GM18498 (cell line): ENCODE results near the gene NLRP1.
"Not testable (repeated sequence)": the region's sequence is repeated elsewhere in the genome, so short reads cannot be mapped to it uniquely, and the experiment has no call there.

Experiments used
- ATAC-seq: cut with Tn5 transposase; IDR thresholded peaks from one replicate; pipeline ENCODE4 v1.9.1; 2021; ENCODE audit warnings: mild to moderate bottlenecking, moderate library complexity; ENCODE audit not compliant: unreplicated experiment

Gene NLRP1

DNA sequence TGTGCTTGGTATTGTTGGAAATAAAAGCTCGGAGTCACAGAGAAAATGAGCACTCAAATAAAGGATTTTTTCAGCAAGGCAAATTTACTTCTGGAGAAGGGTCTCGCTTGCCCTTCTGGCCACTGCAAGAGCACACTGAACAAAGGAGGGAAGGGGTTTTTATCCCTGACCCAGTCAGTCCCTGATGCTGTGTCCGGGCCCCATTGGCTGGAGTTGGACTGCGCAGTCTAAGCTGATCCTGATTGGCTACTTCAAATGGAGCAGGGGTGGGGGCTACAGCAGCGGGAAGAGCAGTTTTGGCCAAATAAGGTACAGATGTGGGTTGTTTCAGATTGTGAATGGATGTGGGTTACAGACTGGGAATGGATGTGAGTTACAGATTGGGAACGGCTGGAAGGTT, 4.3 kb upstream of the NLRP1 start:
- ATAC-seq: no peak

DNA sequence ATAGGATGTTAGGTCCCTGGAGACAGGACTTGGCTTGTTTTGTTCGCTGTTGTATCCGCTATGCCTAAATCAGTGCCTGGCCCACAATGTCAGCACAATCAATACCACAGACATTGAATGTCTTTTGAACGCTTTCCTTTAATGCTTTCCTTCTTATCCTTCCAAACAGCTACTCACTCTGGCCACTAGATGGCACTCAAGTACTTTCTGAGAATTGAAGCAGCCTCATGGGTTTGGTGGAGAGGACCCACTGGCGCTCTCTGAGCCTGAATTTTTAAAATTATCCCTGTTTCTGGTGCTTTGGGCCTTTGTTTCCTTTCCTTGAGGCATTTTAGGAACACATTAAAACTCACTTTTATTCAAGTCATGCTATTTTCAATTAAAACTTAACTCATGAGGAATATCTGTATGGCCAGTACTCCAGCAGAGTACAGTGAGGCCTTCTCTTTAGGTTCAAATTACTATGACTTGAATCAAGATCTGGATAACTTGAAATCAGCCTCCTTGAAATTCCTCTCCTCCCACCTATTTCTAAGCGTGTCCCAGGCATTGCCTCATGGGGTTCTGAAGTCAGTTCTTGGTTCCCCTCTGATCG, 3.2 kb upstream of the NLRP1 start:
- no peak for ATAC-seq

DNA sequence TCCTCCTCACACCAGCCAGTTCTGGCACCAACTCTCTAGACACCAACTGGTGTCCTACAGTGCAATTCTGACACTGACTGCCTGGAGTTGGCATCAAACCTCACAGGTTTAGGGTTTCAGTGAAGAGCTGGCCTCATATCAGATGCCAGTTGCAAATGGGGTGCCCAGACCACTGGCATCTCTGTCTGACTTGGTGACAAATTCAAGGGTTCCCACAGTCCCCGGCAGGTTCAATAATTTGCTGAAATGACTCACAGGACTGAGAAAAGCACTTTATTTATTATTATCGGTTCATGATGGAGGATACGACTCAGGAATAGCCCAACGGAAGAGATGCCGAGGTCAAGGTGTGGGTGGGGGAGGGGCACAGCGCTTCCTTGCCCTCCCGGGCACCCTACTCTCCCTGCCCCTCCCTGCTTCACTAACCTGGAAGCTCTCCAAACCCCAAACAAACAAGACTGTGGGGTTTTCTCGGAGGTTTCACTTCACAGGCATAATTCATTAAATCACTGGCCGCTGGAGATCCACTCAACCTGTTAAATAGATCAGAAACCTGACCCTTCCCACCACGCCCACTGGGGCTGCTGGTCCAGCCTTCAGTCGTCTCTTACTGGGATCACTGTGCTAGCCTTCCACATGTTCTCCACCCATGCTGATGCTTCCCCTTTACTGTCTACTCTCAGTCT, 1.7 kb upstream of the NLRP1 start:
- no peak for ATAC-seq

DNA sequence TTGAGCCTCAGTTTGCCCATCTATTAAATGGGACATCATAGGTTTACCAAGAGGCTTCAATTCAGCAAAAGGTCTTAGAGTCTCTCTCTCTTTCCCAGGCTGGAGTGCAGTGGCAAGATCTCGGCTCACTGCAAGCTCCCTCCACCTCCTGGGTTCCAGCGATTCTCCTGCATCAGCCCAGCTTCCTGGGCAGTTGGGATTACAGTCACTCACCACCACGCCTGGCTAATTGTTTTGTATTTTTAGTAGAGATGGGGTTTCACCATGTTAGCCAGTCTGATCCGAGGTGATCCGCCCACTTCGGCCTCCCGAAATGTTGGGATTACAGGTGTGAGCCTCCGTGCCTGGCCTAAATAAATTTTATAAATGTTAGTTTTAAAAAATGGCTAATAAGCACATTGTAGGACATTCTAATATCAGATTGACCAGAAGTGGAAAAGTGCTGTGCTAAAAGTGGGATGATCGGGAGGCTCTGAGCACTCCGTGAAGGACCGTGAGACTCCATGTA, 1.0 kb upstream of the NLRP1 start:
- no peak for ATAC-seq

DNA sequence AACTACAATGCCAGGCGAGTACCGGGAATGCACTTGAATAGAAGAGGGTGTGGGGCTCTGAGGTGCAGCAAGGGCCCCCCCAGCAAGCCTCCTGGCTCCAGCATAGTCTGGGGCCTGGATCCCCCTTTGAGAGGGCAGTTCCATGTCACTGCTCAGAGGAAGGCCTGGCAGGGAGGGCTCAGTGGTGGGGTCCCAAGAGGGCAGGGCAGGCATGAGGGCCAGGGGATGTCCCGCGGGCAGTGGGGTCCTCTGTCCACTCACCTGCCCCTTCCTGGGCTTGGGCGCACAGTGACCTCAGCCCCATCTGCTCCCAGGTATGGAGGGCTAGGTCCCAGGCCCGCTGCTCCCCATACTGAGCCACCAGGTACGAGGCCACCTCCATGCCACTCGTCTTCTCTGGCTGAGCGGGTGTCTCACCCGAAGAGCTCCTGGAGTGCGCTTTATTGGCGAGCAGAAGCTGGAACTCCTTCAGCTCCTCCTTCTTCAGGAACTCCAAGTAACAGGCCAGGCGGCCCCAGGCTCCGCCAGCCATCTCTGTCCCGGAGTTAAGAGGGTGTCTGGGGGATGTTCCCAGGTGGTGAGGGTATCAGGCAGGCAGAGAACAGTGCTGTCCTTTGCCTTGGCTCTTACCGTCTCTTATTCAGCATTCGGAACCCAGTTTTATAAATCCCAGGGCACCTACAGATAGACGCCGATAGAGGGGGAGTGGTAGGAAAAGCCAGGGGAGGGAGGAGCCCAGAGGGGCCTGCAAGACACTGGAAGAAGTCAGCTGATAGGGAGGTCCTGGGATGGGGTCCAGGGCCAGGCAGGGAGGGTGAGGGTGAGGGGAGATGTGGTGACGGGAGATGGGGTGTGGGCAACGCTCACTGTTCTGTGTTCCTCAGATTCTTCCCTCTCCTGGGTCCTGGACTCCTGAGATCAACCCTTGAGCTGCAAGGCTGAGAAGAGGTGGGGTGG, 605 bp downstream of the NLRP1 start:
- no peak for ATAC-seq

DNA sequence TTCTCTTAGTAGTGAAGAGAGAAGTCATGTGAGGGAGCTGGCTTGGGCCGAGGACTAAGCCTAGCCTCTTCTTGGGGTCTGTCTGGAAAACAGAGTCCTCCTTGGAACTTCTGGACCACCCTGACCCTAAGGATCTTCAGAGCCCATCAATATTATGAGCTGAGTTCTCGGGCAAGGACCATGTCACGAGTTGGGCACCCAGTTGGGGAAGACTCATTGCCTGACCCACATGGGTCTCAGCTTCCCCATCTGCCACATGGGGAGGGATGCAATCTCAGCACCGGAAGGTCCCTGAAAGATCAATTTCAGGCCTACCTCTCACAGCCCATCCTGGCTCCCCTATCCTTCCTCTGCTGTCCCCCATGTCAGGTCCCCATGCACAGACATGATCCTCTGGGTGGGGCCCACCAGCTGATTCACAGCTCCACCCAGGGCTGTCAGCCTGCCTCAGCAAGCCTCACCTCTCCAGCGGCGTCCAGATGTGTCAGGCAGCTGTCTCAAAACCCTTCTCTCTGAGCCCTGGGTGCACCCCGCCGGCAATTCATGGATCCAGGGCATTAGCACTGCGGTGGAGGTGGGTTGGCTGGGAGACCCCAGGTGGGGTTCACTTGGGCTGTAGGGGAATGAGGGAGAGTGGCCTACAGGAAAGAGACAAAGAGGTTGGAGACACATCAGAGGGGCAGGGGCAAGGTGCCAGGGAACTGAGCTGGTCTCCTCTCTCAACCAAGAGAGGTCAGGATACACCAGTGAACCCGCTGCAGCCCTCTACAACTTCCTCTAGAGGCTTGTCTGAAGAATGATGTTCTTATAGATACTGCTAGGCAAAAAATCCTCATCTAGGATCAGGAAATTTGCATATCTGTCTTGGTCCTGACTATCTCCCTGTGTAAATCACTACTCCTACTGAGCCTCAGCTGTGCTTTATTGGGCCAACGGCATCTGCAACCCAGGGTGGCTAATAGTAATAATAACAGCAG, 1.8 kb downstream of the NLRP1 start:
- no peak for ATAC-seq

DNA sequence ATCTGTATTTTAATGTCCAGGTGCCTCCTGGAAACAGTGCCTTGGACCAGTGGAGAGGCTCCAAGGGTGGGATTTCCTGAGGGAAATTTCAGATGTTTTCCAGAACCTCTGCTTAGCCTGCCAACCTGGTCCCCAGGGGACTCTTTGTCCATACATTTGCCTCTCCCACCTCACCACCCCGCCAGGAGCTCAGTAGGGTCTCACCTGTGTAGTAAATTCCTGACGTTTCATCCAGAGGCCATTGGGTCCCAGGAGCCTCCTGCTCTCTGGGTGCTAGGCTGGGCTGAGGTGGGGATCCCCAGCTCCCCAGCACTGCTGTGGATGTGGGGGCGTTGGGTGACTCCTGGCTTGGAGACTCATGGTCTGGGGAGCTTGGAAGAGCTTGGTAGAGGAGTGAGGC, 2.7 kb downstream of the NLRP1 start:
- ATAC-seq: no peak

DNA sequence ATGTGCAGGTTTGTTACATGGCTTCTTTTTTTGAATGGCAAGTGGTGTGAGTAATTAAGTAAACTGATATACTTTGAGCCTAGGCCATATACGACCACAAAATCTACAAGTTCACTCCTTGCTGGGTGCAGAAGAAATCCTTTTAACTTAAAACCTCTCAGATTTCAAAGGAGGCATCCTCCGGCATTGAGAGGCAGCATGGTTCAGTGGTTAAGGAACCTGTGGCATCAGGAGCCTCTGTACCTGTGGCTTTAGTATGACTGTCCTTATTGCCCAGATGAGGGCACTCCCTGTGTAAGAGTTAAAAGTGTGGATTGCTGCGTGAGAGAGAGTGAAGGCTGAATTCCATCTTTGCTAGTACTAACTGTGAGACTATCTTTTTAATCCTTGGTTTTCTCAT, 3.3 kb downstream of the NLRP1 start:
- ATAC-seq: no peak

DNA sequence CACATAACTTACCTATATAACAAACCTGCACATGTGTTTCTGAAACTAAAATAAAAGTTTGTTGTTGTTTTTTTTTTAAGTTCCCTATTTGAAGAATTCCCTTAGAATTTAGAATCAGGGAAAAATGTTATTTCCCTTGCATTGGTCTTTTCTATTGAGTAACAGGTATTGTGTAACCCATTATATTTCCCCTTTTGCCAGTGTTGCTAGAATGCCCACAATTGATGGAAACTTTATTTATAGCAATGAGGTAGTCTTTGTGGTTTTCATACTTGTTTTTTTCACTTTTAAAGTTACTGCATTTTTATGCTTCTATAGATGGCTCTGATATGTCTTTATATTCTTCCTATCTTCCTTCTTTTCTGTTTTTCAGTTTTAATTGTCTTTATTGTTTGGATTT, 3.9 kb downstream of the NLRP1 start:
- ATAC-seq: no peak

DNA sequence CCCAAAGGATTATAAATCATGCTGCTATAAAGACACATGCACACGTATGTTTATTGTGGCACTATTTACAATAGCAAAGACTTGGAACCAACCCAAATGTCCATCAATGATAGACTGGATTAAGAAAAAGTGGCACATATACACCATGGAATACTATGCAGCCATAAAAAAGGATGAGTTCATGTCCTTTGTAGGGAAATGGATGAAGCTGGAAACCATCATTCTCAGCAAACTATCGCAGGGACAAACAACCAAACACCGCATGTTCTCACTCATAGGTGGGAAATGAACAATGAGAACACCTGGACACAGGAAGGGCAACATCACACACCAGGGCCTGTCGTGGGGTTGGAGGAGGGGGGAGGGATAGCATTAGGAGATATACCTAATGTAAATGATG, 5.5 kb downstream of the NLRP1 start:
- ATAC-seq: not testable (repeated sequence)

DNA sequence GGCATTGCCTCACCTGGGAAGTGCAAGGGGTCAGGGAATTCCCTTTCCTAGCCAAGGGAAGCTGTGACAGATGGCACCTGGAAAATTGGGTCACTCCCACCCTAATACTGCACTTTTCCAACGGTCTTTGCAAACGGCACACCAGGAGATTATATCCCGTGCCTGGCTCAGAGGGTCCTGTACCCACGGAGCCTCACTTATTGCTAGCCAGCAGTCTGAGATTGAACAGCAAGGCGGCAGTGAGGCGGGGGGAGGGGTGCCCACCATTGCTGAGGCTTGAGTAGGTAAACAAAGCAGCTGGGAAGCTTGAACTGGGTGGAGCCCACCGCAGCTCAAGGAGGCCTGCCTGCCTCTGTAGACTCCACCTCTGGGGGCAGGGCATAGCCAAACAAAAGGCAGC, 11.3 kb downstream of the NLRP1 start:
- ATAC-seq: not testable (repeated sequence)

DNA sequence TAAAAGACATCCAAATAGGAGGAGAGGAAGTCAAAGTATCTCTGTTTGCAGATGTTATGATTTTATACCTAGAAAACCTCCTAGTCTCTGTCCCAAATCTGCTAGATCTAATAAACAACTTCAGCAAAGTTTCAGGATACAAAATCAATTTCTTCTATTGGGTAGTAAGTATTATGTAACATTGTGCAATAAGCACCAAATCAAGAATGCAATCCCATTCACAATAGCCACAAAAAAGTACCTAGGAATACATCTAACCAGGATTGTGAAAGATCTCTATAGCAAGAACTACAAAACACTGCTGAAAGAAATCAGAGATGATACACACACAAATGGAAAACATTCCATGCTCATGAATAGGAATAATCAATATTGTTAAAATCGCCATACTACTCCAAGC, 13.0 kb downstream of the NLRP1 start:
- ATAC-seq: no peak

DNA sequence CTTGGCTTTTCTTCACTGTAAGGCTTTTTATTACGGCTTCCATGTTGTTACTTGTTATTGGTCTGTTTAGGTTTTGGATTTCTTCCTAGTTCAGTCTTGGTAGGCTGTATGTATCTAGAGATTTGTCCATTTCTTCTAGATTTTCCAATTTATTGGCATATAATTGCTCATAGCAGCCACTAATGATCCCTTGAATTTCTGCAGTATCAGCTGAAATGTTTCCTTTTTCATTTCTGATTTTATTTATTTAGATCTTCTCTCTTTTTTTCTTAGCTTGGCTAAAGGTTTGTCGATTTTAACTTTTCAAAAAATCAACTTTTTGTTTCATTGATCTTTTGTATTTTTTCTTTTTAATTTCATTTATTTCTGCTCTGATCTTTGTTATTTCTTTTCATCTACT, 18.5 kb downstream of the NLRP1 start:
- no peak for ATAC-seq

DNA sequence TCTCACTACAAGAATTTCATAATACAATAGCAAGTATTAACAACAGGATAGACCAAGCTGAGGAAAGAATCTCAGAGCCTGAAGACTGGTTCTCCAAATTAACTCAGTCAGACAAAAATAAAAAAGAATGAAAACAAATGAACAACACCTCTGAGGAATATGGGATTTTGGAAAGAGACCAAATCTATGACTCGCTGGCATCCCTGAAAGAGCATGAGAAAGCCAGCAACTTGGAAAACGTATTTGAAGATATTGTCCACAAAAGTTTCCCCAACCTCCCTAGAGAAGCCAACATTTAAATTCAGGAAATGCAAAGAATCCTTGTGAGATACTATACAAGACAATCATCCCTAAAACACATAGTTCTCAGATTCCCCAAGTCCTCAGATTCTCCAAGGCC, 20.9 kb downstream of the NLRP1 start:
- ATAC-seq: no peak

DNA sequence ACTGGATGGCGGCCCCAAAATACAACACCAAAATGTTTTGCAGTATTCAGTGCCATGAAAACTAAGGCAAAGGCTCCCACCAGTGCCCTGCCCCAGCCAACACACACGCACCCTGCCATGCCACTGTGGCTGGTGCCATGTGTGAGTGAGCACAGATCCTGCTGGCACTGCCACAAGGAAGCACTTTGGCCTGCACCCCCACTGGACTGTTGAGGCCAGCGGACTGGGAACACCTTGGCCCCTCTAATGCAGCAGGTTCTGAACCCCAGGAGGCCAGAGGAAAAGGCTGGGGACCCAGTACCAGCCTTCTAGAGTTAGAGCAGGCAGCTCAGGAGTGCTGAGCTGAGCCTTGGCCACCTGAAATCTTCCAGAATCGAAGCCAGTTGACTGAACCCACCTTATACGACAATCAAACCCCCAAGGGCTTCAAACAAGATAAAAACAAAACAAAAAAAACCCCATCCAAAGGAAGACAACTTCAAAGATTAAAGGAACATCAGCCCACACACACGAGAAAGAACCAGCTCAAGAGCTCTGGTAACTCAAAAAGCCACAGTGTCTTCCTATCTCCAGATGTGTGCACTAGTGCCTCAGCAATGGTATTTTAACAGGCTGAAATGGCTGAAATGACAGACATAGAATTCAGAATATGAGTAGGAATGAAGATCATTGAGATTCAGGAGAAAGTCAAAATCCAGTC, 21.5 kb downstream of the NLRP1 start:
- ATAC-seq: no peak

DNA sequence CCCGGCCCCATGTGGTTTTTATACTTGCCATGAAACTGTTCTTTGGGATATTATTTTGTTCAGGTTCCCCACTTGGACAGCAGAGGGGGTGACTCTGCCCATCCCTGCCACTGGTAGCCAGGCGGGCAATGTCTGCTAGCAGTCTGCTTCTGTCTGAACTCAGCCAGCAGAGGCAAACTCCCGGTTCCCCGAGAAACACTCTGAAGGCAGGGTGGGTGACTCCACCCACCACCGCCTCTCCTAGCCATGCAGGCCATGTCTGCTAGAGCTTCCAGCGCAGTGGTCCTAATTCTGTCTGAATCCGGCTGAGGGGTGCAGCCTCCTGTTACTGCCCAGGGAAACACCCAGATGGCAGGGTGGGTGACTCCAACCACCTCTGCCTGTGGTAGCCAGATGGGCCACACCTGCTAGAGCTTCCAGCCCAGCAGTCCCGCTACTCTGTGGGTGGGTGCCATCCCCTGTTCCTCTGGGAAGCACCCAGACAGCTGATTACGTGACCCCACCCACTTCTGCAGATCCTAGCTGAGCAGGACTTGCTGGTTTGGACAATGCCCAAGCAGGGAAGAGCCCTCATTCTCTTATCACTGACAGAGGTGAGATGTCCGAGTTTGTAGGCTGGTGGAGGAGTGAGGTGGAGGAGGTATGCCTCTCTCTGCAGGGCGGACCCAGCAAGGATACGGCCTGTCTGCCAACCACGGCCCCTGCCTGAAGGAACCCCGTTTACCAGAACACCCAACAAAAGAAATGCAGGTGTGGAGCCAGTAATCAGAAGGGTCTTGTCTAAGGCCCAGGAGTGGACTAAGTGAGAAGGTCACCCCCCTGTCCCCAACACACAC, 22.4 kb downstream of the NLRP1 start:
- ATAC-seq: no peak

DNA sequence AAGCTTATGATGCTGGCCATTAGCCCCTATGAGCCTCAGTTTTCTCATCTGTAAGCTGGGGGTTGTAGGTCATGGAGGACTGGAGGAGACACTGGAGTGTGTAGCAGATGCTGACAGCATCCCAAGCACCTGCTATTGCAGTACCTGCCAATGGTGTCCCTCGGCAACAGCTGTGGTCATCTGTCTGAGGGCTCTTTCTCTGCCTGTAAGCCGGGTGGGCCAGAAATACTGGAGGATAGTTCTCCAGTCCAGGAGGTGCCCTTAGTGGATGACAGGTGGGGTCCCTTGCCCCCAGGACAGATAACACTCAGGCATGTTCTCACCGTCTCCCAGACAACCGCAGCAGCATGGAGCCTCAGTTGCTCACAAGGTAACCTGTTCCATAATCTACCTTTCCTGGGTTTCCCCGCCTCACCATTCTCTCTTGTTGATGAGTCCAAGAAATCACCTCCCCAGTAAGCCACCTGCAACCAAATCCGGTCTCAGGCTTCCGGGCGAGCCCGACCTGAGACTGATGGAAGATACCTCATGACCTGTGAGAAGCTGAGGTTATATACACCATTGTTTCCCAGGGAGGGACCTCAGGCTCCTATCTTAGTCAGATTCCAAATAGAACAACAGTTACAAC, 23.8 kb downstream of the NLRP1 start:
- ATAC-seq: no peak
